AG10803 (cell line): ENCODE data around the gene TRIP13.

Experiments used
- DNase-seq: peaks from one replicate; pipeline ENCODE4 v3.0.0; 2010; ENCODE audit warnings: low read depth
- H3K4me3 ChIP-seq: 2 replicates; pipeline ENCODE4 v1.5.1; 2011; ENCODE audit warnings: mild to moderate bottlenecking, low read length, control low read depth
- TF ChIP-seq, protein P1 (sequence below): conservative IDR thresholded peaks from 2 replicates; pipeline ENCODE4 v1.5.1; 2011; ENCODE audit warnings: mild to moderate bottlenecking, low read length, control low read depth, inconsistent platforms

The TRIP13 gene

DNA sequence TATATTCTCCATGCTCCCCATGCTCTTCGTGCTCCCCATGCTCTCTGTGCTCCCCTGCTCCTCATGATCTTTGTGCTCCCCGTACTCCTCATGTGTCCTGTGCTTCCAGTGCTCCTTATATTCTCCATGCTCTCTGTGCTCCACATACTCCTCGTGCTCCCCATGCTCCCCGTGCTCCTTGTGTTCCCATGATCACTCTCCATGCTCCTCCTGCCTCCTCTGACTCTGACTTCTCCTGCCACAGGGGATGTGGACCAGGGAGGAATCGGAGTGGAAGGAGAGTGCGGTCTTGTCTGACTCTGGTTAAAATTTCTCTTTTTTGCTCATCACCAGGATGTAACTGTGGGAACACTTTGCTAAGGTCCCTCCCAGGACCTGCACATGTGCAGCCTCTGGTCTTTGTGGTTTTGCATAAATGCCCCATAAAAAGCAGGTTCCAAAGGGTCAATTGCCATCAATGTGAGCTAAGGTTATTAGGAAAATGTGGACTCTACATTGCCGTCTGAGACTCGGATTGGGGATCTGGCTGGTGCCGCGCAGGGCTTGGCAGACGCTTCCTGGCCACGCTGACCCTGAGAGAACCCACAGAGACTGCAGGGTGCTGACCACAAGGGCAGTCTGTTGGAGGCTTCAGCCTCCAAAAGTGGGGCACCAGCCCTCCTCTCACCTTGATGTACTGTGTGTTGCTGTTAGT lies 52.5 kb downstream of the TRIP13 start:
- TF ChIP-seq, protein P1, sequence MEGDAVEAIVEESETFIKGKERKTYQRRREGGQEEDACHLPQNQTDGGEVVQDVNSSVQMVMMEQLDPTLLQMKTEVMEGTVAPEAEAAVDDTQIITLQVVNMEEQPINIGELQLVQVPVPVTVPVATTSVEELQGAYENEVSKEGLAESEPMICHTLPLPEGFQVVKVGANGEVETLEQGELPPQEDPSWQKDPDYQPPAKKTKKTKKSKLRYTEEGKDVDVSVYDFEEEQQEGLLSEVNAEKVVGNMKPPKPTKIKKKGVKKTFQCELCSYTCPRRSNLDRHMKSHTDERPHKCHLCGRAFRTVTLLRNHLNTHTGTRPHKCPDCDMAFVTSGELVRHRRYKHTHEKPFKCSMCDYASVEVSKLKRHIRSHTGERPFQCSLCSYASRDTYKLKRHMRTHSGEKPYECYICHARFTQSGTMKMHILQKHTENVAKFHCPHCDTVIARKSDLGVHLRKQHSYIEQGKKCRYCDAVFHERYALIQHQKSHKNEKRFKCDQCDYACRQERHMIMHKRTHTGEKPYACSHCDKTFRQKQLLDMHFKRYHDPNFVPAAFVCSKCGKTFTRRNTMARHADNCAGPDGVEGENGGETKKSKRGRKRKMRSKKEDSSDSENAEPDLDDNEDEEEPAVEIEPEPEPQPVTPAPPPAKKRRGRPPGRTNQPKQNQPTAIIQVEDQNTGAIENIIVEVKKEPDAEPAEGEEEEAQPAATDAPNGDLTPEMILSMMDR: no peak
- no peak overlapping the region for H3K4me3 ChIP-seq
- DNase-seq: no peak

DNA sequence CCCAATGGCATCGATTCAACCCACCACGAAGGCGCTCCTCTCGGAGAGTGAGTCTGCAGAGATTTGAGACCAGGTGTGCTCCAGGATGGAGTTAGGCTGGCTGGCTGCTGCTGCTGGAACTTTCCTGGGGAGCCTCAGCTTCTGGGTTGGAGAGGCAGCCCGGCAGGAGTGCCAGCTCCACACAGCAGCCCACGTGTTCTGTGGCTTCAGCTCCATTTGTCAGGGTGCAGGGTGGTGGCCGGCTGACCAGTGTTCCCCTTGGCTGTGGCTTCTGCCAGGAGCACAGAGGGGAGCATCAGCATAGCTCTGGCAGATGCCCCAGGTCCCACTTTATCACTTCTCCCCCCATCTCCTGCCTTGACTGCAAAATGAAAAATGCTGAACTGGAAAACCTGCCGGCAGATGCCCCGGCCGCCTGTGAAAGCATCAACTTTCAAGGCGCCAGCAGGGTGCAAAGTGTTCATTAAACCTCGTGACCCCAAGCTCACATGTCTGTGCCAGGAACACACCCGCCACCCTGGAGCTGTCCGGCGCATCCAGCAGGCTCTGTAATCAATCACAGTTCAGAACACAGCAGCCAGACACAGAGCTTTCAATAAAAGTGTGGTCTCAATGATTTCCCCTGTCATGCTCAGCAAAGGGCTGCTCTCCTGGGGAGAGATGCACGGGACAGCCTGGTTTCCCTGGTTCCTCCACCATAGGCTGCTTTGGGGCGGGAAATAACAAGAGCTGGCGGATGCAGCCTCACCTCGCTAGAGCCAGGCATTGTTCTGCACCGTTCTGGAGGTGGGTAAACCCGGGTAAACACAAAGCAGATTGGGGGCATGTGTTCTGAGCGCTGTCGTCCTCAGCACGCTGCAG lies 53.2 kb downstream of the TRIP13 start:
- DNase-seq: no peak
- H3K4me3 ChIP-seq: no peak overlapping the region
- TF ChIP-seq, protein P1: no peak

- no peak overlapping the region for H3K4me3 ChIP-seq
- no peak for DNase-seq
- TF ChIP-seq, protein P1: no peak
Measured at GRCh38 chr5:946720-947625, 54.3 kb downstream of the TRIP13 start.

- TF ChIP-seq, protein P1: peak; percentile 27; the same call in 1 of the 2 replicates
- DNase-seq: peak; percentile 18
- H3K4me3 ChIP-seq: no peak overlapping the region
Measured at GRCh38 chr5:947626-948471, 55.2 kb downstream of the TRIP13 start.

- DNase-seq: no peak
- no peak overlapping the region for H3K4me3 ChIP-seq
- TF ChIP-seq, protein P1: no peak
Measured at GRCh38 chr5:948472-949274, 56.0 kb downstream of the TRIP13 start.

- no peak overlapping the region for H3K4me3 ChIP-seq
- TF ChIP-seq, protein P1: no peak
- DNase-seq: no peak
Measured at GRCh38 chr5:949275-949543, 56.5 kb downstream of the TRIP13 start.
